ENCODE measurements around the gene GCNT2. TPM values are rescaled to one million over a fixed set of nuclear protein-coding genes. Genes with fewer than 3 reads are reported as not detected.

The GCNT2 gene
- total RNA-seq, 1 experiment from 2014 or later, result 18.3 TPM

DNA sequence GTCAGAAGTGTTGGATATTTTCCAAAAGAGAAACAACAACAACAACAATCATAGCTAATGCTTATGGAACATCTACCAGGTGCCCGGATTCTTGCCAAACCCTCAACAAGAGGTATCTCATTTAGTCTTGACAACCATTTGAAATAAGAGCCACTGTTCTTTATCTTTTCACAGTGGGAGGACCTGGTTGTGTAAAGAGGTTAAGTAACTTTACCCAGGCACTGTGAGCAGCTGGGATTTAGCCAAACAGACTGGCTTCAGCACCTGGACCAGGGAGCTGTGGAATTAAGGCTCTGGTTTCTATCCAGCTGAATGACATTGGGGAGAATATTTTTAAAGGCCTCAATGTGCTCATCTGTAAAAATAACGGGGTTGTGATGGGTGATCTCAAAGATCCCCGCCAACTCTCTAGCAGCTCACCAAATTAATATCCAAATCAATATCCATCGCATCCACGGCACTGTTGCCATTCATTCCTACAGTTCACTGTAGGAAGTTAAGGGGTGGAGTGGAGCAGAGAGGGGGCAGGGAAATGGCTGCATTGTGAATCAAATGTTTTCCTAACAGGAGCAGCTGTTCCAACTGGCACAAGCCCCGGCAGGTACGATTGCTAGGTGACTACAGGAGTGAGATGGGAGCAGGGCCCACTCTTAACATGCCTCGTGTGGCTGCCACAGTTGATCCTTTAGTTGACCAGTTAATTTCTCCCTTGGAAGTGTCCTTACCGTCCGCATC lies 61.8 kb downstream of the GCNT2 start:
- ChIA-PET POLR2A (ENCODE audit: unreplicated experiment) (no interaction called here), CTCF (no interaction called here)
- Histone ChIP-seq H3K9ac (ENCODE audit: low read length) (no peak overlapping the region), H3K36me3 (ENCODE audit: low read depth, low read length) (no peaks in the 10 kb centered on the region), H3K9me3 (ENCODE audit: low read length) (no peaks in the 10 kb centered on the region), H2AFZ (ENCODE audit: low read length) (no peak overlapping the region), H3K4me3 (ENCODE audit: low read length) (no peak overlapping the region), H3K4me2 (ENCODE audit: low read length) (no peak overlapping the region), H3K27me3 (ENCODE audit: low read length) (no peaks in the 10 kb centered on the region), H3K79me2 (ENCODE audit: low read length) (no peaks in the 10 kb centered on the region), H3K4me1 (ENCODE audit: insufficient read depth, low read length) (no peaks in the 10 kb centered on the region), H3K27ac (ENCODE audit: low read length) (no peak overlapping the region), H4K20me1 (ENCODE audit: low read length) (no peaks in the 10 kb centered on the region), H3F3A (ENCODE audit: low read length, unreplicated experiment) (no peaks in the 10 kb centered on the region), H3K9me2 (replicated peaks; ENCODE audit: low read length) (no peaks in the 10 kb centered on the region)
- intact Hi-C loops (cut with micrococcal nuclease), result no loop called here
- TF ChIP-seq EZH2 (IDR thresholded peaks at IDR 0.05; ENCODE audit: low read length, unreplicated experiment) (no peak), EZH2phosphoT487 (IDR thresholded peaks at IDR 0.05; ENCODE audit: borderline replicate concordance, low read length) (no peak)
- TF ChIP-seq, protein P1, sequence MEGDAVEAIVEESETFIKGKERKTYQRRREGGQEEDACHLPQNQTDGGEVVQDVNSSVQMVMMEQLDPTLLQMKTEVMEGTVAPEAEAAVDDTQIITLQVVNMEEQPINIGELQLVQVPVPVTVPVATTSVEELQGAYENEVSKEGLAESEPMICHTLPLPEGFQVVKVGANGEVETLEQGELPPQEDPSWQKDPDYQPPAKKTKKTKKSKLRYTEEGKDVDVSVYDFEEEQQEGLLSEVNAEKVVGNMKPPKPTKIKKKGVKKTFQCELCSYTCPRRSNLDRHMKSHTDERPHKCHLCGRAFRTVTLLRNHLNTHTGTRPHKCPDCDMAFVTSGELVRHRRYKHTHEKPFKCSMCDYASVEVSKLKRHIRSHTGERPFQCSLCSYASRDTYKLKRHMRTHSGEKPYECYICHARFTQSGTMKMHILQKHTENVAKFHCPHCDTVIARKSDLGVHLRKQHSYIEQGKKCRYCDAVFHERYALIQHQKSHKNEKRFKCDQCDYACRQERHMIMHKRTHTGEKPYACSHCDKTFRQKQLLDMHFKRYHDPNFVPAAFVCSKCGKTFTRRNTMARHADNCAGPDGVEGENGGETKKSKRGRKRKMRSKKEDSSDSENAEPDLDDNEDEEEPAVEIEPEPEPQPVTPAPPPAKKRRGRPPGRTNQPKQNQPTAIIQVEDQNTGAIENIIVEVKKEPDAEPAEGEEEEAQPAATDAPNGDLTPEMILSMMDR (conservative IDR thresholded peaks at IDR 0.05; ENCODE audit: low read depth, low read length), result no peak
- DNase-seq, result no peak
- BruUV-seq (replicated peaks), result no TSS peak
- ATAC-seq, result no peak

DNA sequence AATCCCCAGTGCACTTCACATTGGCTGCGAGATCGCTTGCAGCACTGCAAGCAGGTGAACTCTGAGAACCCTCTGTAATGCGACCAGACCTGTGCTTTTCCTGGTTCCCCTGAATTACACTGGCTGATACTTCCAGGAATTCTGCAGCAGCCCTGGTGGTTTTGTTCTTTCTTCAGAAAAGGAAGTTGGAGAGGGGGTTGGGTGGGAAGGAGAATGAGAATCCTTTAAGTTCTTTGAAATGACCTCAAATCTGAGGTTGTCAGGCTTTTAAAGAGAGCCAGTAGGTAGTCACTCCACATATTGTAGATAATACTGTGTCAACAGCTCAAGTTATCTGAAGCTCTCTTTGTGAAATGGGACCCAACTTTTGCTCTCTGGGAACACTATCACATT lies 62.4 kb downstream of the GCNT2 start:
- Histone ChIP-seq H3K9me2 (replicated peaks; ENCODE audit: low read length) (no peaks in the 10 kb centered on the region), H3K36me3 (ENCODE audit: low read depth, low read length) (no peaks in the 10 kb centered on the region), H3K27ac (ENCODE audit: low read length) (no peak overlapping the region), H3K79me2 (ENCODE audit: low read length) (no peaks in the 10 kb centered on the region), H3K4me2 (ENCODE audit: low read length) (no peak overlapping the region), H3K4me3 (ENCODE audit: low read length) (no peak overlapping the region), H3K4me1 (ENCODE audit: insufficient read depth, low read length) (no peaks in the 10 kb centered on the region), H3K27me3 (ENCODE audit: low read length) (no peaks in the 10 kb centered on the region), H3F3A (ENCODE audit: low read length, unreplicated experiment) (no peaks in the 10 kb centered on the region), H4K20me1 (ENCODE audit: low read length) (no peaks in the 10 kb centered on the region), H3K9ac (ENCODE audit: low read length) (no peak overlapping the region), H2AFZ (ENCODE audit: low read length) (no peak overlapping the region), H3K9me3 (ENCODE audit: low read length) (no peaks in the 10 kb centered on the region)
- ATAC-seq (no peak), DNase-seq (no peak)
- no TSS peak for BruUV-seq (replicated peaks)
- ChIA-PET POLR2A (ENCODE audit: unreplicated experiment) (no interaction called here), CTCF (no interaction called here)
- TF ChIP-seq EZH2 (IDR thresholded peaks at IDR 0.05; ENCODE audit: low read length, unreplicated experiment) (no peak), EZH2phosphoT487 (IDR thresholded peaks at IDR 0.05; ENCODE audit: borderline replicate concordance, low read length) (no peak)
- TF ChIP-seq, protein P1 (conservative IDR thresholded peaks at IDR 0.05; ENCODE audit: low read depth, low read length), result no peak
- intact Hi-C loops (cut with micrococcal nuclease), result no loop called here

DNA sequence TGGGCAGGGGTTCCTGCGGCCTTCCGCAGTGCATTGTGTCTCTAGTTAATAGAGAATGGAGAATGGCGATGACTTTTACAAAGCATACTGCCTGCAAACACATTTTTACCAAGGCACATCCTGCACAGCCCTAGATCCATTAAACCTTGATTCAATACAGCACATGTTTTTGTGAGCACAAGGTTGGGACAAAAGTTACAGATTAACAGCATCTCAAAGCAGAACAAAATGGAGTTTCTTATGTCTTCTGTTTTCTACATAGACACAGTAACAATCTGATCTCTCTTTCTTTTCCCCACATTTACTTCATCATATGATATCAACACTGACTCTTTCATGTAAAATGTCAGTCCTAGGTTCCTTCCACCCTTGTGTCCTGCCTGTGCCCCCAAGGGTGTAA lies 63.5 kb downstream of the GCNT2 start:
- no peaks in the 10 kb centered on the region for H3K9me2 ChIP-seq (replicated peaks; ENCODE audit: low read length)
- H3K9me3 ChIP-seq (ENCODE audit: low read length), result no peaks in the 10 kb centered on the region
- no peaks in the 10 kb centered on the region for H3F3A ChIP-seq (ENCODE audit: low read length, unreplicated experiment)
- ChIA-PET POLR2A (ENCODE audit: unreplicated experiment) (no interaction called here), CTCF (no interaction called here)
- intact Hi-C loops (cut with micrococcal nuclease), result no loop called here
- no peaks in the 10 kb centered on the region for H3K4me1 ChIP-seq (ENCODE audit: insufficient read depth, low read length)
- no peak overlapping the region for H3K9ac ChIP-seq (ENCODE audit: low read length)
- no peak for DNase-seq
- H3K4me3 ChIP-seq (ENCODE audit: low read length), result no peak overlapping the region
- TF ChIP-seq EZH2phosphoT487 (IDR thresholded peaks at IDR 0.05; ENCODE audit: borderline replicate concordance, low read length) (no peak), EZH2 (IDR thresholded peaks at IDR 0.05; ENCODE audit: low read length, unreplicated experiment) (no peak)
- TF ChIP-seq, protein P1 (conservative IDR thresholded peaks at IDR 0.05; ENCODE audit: low read depth, low read length), result no peak
- no TSS peak for BruUV-seq (replicated peaks)
- H3K36me3 ChIP-seq (ENCODE audit: low read depth, low read length), result no peaks in the 10 kb centered on the region
- H4K20me1 ChIP-seq (ENCODE audit: low read length), result no peaks in the 10 kb centered on the region
- H2AFZ ChIP-seq (ENCODE audit: low read length), result no peak overlapping the region
- no peaks in the 10 kb centered on the region for H3K27me3 ChIP-seq (ENCODE audit: low read length)
- ATAC-seq, result no peak
- H3K4me2 ChIP-seq (ENCODE audit: low read length), result no peak overlapping the region
- H3K79me2 ChIP-seq (ENCODE audit: low read length), result no peaks in the 10 kb centered on the region
- H3K27ac ChIP-seq (ENCODE audit: low read length), result no peak overlapping the region
